Sigmoid colon (tissue), 7 donors: ENCODE data around the gene NOP14. TPM values are rescaled to one million over a fixed set of nuclear protein-coding genes. Genes with fewer than 3 reads are reported as not detected.

ENCODE experiments used
- DNase-seq: peaks from one replicate; pipeline ENCODE4 v3.0.0-alpha.2; 2019
- H3K27ac ChIP-seq, 4 donors: fragments of 200-600 bp; sonication (generic); one replicate each; pipeline ENCODE4 v1.5.1; 2016 to 2019; ENCODE audit warnings: mild to moderate bottlenecking in 1 of 4
- H3K27me3 ChIP-seq, 3 donors: fragments of 200-600 bp; sonication (generic); one replicate each; pipeline ENCODE4 v1.5.1; 2019; ENCODE audit warnings: mild to moderate bottlenecking in 1 of 3
- H3K36me3 ChIP-seq, 4 donors: fragments of 200-600 bp; sonication (generic); one replicate each; pipeline ENCODE4 v1.5.1; 2016 to 2019
- H3K4me1 ChIP-seq, 4 donors: fragments of 200-600 bp; sonication (generic); one replicate each; pipeline ENCODE4 v1.5.1; 2017 to 2019
- H3K4me3 ChIP-seq, 4 donors: fragments of 200-600 bp; sonication (generic); one replicate each; pipeline ENCODE4 v1.5.1; 2017 to 2019; ENCODE audit warnings: mild to moderate bottlenecking in 2 of 4, moderate library complexity in 1 of 4
- H3K9me3 ChIP-seq, 4 donors: fragments of 200-600 bp in 3 of 4; sonication (generic) in 3 of 4; one replicate each; pipeline versions ENCODE4 v1.5.1 to v1.6.1; 2013 to 2019
- EP300 ChIP-seq, 4 donors: sonication (generic); formaldehyde crosslinking; IDR thresholded peaks; one replicate each; pipeline ENCODE4 v1.6.1; 2017; ENCODE audit warnings: antibody characterized with exemption in 4 of 4
- POLR2A ChIP-seq, 2 donors: fragments of 450-650 bp; IDR thresholded peaks; one replicate each; pipeline ENCODE4 v1.6.1; 2016; ENCODE audit warnings: antibody characterized with exemption in 2 of 2, mild to moderate bottlenecking in 2 of 2, moderate library complexity in 2 of 2
- POLR2AphosphoS5 ChIP-seq, 4 donors: sonication (generic); formaldehyde crosslinking; IDR thresholded peaks; one replicate each; pipeline ENCODE4 v1.6.1; 2017; ENCODE audit warnings: antibody characterized with exemption in 4 of 4
- WGBS, 2 donors: extraction: QIAGEN DNeasy Blood & Tissue Kit; methylation state at CpG; one replicate each; pipeline ENCODE4 v1.1.7; 2013; 5-methylcytosine and 5-hydroxymethylcytosine counted together
- intact Hi-C: fragments of 100-400 bp; cut with DNase I; formaldehyde crosslinking; loops from one replicate; pipeline ENCODE4 v1.15.1; 2023
- polyA plus RNA-seq, 3 donors: library from polyadenylated mRNA; stranded (reverse); fragments of 200-250 nt; gene quantifications; one replicate each; pipeline ENCODE4 v1.2.3, GENCODE V29; 2013
- total RNA-seq, 4 donors: library from RNA; depleted of rRNA; stranded (reverse); fragments of >200 nt; gene quantifications; one replicate each; pipeline ENCODE4 v1.1.0, GENCODE V29; 2016
- TF ChIP-seq, protein P1 (sequence below), 4 experiments: fragments of 450-650 bp in 3 of 4; fragments of 200-600 bp in 1 of 4; IDR thresholded peaks; one replicate each; pipeline ENCODE4 v1.5.1; 2016 to 2019; ENCODE audit warnings: antibody characterized with exemption in 4 of 4, mild to moderate bottlenecking in 3 of 4, moderate library complexity in 2 of 4
- donor health status: healthy with polysubstance abuse.
- donor health status: Bipolar disorder and iron deficiency.
- donor health status: healthy.

NOP14 gene
- total and polyA plus RNA-seq, 7 donors = 10.4 to 26.0 (median 13.9) TPM

DNA sequence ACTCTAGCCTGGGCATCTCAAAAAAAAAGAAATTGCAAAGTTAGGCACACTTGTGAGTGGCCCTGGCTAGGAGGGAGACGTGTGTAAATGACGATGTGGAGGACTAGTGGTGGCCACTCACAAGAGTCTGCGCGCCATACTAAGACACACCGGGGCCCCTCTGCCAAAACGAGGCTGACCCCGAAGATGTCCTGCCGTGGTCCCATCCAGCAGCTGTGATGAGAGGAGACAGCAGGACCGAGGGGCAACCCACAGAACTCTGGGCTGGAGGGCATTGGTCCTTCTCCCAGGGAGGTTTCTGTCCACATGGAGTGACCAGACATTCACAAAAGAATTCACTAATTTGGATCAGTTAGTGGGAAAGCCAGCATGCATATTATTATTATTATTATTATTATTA, 47.4 kb downstream of the NOP14 start:
- no peak overlapping the region for H3K4me3 ChIP-seq
- H3K27ac ChIP-seq = no peak overlapping the region
- intact Hi-C loops = no loop called here
- H3K9me3 ChIP-seq = peaks cover 0 to 2% (median 0%) of the 10 kb centered on the region in 4 donors
- 91% methylated on average over 9 of the region's 9 CpGs for WGBS, 2 donors
- H3K36me3 ChIP-seq = peaks cover 24 to 74% (median 41%) of the 10 kb centered on the region in 4 donors
- no peaks in the 10 kb centered on the region for H3K27me3 ChIP-seq
- H3K4me1 ChIP-seq = no peaks in the 10 kb centered on the region
- DNase-seq = no peak
- no peak for TF ChIP-seq POLR2AphosphoS5 (IDR thresholded peaks at IDR 0.05)

DNA sequence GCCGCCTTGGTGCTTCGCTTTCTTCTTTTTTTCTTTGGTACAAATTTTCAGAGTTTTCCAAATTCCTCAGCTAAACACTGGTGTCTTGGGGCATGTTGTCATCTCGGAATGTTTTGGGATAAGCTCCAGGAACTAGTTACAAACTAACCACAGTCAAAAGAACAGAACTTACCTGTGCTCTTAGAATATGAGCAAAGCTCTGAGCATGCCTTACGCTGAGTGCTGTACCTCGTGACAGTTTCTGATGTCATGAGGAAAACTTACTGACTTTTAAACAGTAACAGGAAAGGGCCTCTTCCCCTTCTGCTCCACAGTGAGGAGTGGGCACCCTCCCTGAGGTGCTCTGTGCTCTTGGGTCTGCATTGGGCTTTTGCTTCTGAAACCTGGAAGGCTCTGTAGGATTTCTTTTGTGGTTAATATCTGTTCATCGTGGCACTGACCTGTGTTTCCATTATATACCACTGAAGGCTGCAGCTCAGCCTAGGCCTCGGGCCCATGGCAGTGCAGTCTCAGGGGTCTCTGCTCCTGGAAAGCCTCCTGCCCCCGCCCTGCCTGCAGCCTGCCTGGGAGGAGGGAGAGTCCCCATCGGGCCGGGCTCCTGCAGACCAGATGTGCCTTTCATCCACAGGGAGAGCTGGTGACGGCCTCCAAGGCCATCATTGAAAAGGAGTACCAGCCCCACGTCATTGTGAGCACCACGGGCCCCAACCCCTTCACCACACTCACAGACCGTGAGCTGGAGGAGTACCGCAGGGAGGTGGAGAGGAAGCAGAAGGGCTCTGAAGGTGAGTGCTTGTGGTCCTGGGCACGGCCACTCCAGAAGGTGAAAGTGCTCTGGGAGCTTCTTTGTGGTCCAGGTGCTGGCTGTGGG, 48.7 kb downstream of the NOP14 start:
- intact Hi-C loops = no loop called here
- TF ChIP-seq, protein P1, sequence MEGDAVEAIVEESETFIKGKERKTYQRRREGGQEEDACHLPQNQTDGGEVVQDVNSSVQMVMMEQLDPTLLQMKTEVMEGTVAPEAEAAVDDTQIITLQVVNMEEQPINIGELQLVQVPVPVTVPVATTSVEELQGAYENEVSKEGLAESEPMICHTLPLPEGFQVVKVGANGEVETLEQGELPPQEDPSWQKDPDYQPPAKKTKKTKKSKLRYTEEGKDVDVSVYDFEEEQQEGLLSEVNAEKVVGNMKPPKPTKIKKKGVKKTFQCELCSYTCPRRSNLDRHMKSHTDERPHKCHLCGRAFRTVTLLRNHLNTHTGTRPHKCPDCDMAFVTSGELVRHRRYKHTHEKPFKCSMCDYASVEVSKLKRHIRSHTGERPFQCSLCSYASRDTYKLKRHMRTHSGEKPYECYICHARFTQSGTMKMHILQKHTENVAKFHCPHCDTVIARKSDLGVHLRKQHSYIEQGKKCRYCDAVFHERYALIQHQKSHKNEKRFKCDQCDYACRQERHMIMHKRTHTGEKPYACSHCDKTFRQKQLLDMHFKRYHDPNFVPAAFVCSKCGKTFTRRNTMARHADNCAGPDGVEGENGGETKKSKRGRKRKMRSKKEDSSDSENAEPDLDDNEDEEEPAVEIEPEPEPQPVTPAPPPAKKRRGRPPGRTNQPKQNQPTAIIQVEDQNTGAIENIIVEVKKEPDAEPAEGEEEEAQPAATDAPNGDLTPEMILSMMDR (IDR thresholded peaks at IDR 0.05) = no peak
- TF ChIP-seq POLR2AphosphoS5 (IDR thresholded peaks at IDR 0.05) (no peak), EP300 (IDR thresholded peaks at IDR 0.05) (no peak), POLR2A (IDR thresholded peaks at IDR 0.05) (no peak)
- 71 to 87% methylated on average over 16 of the region's 16 CpGs for WGBS, 2 donors
- H3K4me1 ChIP-seq = no peaks in the 10 kb centered on the region
- no peak overlapping the region for H3K27ac ChIP-seq
- DNase-seq = no peak
- no peaks in the 10 kb centered on the region for H3K9me3 ChIP-seq
- no peaks in the 10 kb centered on the region for H3K27me3 ChIP-seq
- no peak overlapping the region for H3K4me3 ChIP-seq
- H3K36me3 ChIP-seq = peaks cover 24 to 78% (median 50%) of the 10 kb centered on the region in 4 donors

DNA sequence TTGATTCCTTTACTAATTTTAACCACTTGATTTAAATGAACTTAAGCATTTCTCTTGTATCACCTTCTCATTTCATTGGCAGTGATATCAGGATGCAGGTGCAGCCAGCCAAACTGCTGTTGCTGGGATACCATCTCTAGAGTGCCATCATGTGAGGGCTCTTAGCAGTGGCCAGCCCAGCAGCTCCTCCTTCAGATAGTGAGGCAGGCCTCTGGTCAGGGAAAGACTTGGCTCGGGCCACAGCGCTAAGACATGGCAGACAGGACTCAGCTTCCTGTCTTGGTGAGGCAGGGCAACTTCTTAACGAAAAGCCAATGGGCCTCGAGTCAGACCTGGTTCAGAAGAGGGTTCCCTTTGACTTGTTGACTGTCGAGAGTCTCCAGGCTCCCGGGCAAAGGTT, 50.0 kb downstream of the NOP14 start:
- H3K4me3 ChIP-seq = no peak overlapping the region
- H3K36me3 ChIP-seq = peaks cover 31 to 91% (median 61%) of the 10 kb centered on the region in 4 donors
- TF ChIP-seq, protein P1 (IDR thresholded peaks at IDR 0.05) = no peak
- TF ChIP-seq POLR2A (IDR thresholded peaks at IDR 0.05) = no peak
- no peak for TF ChIP-seq EP300 (IDR thresholded peaks at IDR 0.05)
- no peak for TF ChIP-seq POLR2AphosphoS5 (IDR thresholded peaks at IDR 0.05)
- 93 to 94% methylated on average over 6 of the region's 6 CpGs for WGBS, 2 donors
- no peaks in the 10 kb centered on the region for H3K9me3 ChIP-seq
- DNase-seq = no peak
- intact Hi-C loops = no loop called here
- no peak overlapping the region for H3K27ac ChIP-seq
- H3K4me1 ChIP-seq = no peaks in the 10 kb centered on the region
- H3K27me3 ChIP-seq = no peaks in the 10 kb centered on the region

DNA sequence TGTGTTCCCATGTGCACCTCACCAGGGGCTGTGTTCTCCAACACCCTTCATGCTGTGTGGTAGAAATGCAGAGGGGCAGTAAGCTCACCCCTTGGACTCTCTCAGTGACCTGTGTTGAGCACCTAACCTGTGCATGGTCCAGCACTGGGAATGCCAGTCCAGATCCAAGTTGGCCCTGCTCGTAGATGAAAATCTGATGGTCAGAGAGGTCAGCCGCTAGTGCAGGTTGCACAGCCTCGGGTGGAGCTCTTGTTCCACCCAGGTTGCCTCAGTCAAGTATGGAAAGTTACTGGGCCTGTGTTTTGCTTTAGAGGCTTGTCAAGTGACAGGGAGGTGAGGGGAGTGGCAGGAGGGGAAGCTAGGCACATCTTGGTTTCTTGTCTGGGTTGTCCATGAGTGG, 51.3 kb downstream of the NOP14 start:
- TF ChIP-seq, protein P1 (IDR thresholded peaks at IDR 0.05) = no peak
- TF ChIP-seq POLR2AphosphoS5 (IDR thresholded peaks at IDR 0.05) (no peak), POLR2A (IDR thresholded peaks at IDR 0.05) (no peak)
- Histone ChIP-seq H3K9me3 (no peaks in the 10 kb centered on the region), H3K4me1 (no peaks in the 10 kb centered on the region), H3K4me3 (no peak overlapping the region), H3K27me3 (no peaks in the 10 kb centered on the region), H3K36me3 (peaks cover 35 to 98% (median 70%) of the 10 kb centered on the region in 4 donors), H3K27ac (no peak overlapping the region)
- DNase-seq = no peak
- 92 to 93% methylated on average over 3 of the region's 3 CpGs for WGBS, 2 donors
- intact Hi-C loops = no loop called here

DNA sequence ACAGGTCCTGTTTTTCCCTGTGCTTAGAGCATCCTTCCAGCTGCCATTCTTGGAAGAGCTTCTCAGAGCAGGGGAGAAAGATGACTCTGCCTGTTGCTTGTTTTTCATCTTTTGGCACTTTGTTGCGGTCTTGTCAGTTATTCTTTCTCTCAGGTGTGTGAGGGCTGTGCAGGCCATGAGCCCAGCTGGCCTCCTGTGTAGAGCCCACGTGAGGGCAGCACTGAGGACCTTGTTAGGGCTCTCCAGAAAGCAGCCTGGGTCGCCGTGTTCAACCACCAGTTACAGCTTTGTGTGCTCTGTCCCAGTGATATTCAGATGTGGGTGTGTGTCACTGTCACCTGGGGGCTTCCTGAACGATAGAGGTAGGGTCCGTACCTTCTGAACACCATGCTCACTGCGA, 52.8 kb downstream of the NOP14 start:
- peaks cover 30 to 98% (median 69%) of the 10 kb centered on the region in 4 donors for H3K36me3 ChIP-seq
- no peak for TF ChIP-seq POLR2A (IDR thresholded peaks at IDR 0.05)
- TF ChIP-seq, protein P1 (IDR thresholded peaks at IDR 0.05) = no peak
- TF ChIP-seq POLR2AphosphoS5 (IDR thresholded peaks at IDR 0.05) = no peak
- TF ChIP-seq EP300 (IDR thresholded peaks at IDR 0.05) = no peak
- H3K4me3 ChIP-seq = no peak overlapping the region
- H3K27me3 ChIP-seq = no peaks in the 10 kb centered on the region
- no peak overlapping the region for H3K27ac ChIP-seq
- H3K9me3 ChIP-seq = no peaks in the 10 kb centered on the region
- intact Hi-C loops = no loop called here
- 88 to 90% methylated on average over 7 of the region's 7 CpGs for WGBS, 2 donors
- DNase-seq = no peak
- H3K4me1 ChIP-seq = no peaks in the 10 kb centered on the region
